Suppressor macrophage treated with lipopolysaccharide for 4 hours (primary cell): ENCODE measurements around the gene CDH4.

ENCODE experiments used
- DNase-seq: peaks from one replicate; pipeline ENCODE4 v3.0.0-alpha.2; 2020

The CDH4 gene

GRCh38 chr20:61332016-61332975, 80.2 kb downstream of the CDH4 start:
- no peak for DNase-seq

DNA sequence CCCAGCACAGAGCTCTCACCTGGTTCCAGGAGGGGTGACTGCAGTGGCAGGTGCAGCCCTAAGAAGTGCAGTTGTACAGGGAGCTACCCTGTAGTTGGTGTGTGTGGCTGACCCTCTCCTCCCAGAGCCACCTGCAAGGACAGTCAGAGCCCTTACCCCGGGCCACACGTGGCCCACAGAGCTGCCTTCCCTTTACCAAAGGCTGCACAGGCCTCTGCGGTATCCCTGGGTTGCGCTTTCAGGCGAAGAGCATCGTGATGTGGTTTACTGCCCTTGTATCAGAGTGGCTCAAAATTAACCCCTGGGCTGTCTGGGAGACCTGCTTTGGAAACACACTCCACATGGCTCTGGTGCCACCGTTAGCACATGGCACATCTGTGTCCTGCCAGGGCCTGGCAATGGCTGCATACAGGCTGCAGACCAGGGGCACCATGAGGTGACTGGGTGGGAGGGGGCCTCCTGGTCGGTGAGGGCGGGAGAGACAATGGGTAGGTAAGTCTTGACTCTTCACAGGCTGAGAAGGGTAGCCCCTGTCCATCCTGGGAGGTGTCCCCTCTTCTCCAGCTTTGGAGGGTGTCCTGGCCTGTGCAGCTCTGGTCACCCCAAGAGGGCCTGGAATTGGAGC, 81.5 kb downstream of the CDH4 start:
- DNase-seq = no peak

DNA sequence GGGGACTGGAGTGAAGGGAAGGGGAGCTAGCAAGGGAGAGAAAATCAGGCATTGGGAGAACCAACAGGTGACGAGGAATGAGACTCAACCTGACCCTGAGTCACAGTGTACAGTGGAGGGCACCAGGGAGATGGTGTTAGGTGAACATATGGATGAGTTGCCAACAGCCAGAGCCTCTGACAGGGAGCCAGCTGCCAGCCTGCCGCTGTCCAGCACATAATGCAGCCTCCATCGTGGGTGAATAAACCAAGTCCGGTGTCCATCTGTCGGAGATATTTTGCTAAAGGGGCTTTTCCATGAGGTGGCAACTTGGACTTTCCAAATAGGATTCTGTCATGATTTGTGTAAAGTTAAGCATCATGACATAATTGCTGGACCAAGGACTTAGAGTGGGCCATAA, 88.1 kb downstream of the CDH4 start:
- no peak for DNase-seq

DNA sequence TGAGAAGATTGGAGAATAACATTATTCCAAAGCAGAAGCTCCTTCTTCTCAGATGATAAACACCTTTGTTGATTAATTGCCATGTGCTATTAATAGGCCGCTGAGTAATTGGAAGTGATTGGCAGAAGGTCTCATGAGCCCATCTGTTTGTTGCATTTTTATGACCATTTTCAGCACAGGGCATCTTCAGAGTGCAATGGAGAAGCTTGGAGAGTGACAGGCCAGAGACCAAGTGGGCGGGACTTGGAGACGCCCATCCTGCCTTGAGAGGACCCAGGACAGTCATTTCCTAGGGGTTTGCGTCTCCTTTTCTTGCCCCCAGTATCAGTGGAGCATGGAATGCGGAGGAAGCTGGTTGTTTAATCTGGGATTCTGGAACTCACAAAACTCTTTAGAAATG, 89.5 kb downstream of the CDH4 start:
- no peak for DNase-seq

DNA sequence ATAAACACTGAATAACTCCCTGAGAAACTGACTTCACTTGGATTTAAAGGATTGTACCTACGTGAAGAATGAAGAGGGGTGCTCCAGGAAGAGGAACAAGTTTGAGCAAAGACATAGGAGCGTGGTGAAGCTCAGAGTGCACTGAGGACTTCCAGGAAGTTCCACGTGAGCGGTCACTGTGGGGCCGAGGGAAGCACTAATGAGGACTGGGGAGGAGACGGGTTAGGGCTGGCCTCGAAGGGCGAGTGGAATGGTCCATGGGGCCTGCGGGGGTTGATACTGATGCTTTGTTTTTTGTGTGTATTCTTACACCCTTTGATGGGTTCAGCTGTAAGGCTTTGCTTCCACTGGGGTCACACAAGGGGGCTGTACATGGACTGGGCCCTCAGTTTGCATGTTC, 91.9 kb downstream of the CDH4 start:
- DNase-seq = no peak

- no peak for DNase-seq
Observed at GRCh38 chr20:61345656-61346055, 93.6 kb downstream of the CDH4 start.

GRCh38 chr20:61346996-61347395, 94.9 kb downstream of the CDH4 start:
- no peak for DNase-seq

DNA sequence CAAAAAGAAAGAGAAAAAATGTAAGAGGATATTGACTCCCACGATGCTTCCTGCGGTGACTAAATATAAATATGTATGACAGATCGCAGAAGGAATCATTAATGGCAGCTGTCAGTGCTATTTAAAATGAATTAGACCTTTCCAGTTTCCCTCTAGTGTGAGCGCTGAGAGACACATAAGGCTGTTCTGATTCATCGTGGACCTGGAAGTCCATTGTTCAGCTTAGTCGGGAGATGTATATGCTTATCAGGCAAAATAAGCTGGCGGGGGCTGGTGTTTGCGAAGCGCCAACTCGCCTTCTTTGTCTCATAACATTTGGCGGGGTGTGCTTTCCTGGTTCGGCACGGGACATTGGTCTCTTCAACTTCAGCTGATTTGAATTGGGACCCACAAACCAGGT, 95.4 kb downstream of the CDH4 start:
- DNase-seq = no peak

- DNase-seq = no peak
Observed at GRCh38 chr20:61349447-61350165, 97.5 kb downstream of the CDH4 start.

- no peak for DNase-seq
Observed at GRCh38 chr20:61350500-61351250, 98.6 kb downstream of the CDH4 start.

DNA sequence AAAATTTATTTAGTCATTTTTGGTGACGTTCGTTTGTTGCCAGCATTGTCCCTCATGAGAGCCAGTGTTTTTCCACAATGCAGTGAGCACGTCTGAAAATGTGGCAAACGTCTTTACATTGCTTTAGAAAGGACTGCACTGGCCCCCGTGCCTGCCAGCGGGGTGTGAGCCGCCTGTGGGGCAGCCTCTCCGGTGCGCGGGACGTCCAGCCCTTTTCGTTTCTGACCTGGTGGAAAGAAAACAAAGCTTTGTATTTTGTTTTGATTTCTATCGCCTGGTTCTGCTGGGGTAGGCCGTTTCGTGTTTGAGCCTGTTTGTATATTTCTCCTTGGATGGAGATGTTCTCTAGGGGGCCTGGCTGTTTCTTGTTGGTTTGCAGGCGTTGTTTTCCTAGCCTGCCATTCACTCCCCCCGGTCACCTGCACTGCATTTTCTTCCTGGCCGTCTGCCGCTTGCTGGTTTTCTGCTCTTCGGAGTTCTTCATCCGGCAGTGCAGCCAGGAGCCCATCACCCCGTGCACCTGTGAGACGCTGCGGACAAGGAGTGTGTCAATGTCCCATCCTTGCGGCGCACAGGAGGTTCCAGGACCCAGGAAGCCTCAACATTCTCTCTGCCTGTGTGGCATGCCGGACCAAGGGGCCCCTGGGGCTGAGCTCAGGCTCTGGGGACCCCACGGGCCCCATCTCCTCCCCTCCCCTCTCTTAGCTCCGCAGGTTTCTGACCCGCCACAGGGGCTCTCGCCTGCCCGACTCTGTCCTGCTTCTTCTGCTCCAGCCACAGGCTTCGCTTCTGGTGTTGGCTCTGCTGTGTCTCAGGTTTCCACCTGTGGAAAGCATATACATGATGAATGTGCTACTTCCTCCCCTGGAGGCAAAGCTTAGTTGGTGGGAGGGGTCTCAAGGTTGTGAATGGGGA, 100.5 kb downstream of the CDH4 start:
- DNase-seq = no peak

- no peak for DNase-seq
Observed at GRCh38 chr20:61353261-61354000, 101.4 kb downstream of the CDH4 start.

DNA sequence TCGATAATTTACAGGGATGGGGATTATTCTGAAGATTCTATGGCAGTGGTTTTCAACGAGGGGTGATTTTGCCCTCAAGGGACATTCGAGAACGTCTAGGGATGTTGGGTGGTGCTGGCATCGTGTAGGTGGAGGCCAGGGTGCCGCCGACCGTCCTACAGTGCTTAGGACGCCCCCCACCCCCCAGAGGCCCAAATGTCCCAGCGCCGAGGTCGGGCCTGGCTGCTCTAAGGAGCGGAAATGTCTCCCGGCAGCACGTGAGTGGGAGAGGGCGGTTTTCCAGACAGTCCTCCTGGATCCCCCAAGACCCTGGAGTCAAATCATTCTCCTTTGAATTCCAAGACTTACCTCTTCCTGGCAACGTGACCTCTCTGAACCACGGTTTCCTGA, 101.9 kb downstream of the CDH4 start:
- DNase-seq = no peak

DNA sequence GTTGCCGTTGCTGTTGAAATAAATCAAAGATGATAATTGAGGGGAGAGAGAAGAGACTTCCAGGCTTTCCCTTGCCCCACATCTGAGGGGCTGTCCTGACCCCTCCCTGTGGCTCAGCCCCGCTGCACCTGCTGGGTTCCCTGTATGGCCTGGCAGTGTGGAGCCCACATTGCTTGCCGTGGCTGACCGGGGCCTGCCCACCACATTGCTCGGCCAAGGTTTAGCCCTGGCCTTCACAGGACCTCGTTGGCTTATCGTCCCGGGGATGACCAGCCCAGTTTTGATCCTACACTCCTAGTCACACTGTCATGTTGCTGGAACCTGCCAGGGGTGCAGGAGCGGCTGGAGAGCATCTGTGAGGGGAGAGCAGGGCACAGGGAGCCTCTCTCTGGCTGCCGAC, 102.4 kb downstream of the CDH4 start:
- no peak for DNase-seq

DNA sequence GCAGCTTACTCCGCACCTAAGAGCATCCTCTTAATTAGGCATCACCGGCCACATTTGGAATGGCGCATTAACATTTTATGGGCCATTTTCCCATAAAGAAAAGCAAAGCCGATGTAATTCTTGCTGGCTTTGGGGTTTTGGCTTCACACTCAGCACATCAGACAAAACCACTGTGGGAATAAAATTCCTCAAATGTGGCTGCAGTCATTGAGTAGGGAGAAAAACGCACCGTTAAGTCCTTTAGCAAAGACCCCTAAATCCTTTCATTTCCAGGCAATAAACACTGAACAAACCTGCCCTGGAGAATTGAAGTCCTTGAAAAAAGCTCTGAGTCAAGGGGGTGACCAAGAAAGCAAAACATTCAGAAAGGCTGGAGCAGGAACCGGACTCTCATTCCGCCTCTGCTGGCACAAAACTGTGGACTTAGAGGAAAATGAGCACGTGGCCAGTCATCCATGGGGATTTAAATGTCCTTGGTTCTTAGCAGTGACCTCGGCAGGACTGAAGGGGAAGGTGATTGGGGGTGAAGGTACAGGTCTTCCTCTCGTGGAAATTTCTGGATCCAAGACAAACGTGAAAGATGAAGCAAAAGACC, 102.9 kb downstream of the CDH4 start:
- no peak for DNase-seq

DNA sequence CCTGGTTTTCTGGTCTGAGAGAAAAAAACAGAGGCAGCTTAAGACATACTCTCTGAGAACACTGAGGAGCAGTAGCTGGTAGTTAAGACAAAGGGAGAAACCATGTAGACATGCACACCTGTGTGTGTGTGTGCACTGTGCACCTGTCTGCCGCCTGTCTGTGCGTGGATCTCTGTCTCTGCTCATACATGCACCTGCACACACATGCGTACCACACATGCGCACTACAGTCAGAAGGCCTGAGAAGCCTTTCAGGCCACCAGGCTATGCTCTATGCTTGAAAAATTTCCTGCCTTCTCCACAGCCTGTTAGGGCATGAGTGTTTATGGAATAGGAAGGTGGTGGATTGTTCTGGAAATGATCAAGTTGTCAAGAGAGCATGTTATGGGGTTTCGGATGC, 103.5 kb downstream of the CDH4 start:
- DNase-seq = no peak

- DNase-seq = no peak
Observed at GRCh38 chr20:61356196-61356595, 104.1 kb downstream of the CDH4 start.

GRCh38 chr20:61357119-61357518, 105.1 kb downstream of the CDH4 start:
- no peak for DNase-seq

- no peak for DNase-seq
Observed at GRCh38 chr20:61359254-61359653, 107.2 kb downstream of the CDH4 start.

DNA sequence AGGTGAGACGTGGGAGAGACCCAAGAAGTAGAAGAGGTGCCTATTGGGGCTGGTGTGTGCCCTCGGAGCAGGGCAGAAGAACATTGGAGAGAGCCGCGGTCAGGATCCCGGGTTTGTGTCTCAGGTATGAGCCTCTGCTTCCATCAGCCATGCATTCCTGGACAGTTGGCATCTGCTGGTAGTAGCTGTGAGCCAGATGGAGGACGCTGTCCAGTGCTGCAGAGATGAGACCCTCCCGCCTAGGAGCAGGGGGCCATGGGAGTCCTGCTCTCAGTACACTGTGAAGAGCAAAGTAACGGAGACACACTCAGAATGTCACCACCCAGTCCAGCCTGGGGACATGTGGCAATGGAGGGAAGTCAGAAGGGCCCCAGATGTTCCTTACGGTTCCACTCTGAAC, 108.2 kb downstream of the CDH4 start:
- DNase-seq = no peak

DNA sequence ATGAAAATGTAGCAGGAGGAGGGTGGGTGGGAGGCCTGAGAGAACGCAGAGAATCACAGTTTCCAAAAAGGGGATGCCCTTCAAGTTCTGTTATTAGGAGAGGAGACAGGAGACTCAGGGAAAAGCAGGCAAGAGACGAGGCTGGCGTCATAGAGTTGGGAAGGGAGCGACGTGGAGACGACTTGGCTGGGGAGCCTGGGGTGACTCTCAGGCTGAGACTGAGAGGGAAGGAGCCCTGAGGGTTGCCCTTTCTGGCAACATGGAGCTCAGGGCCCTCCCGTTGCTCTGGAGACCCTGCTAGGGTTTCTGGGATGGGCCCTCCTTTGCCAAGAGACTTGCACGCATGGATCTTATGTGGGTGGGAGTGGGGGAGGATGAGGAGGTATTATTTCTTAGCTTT, 108.9 kb downstream of the CDH4 start:
- no peak for DNase-seq
